Activated CD4-positive, alpha-beta T cell treated with anti-CD3 and anti-CD28 coated beads, Interleukin-2, amount 10 ng/mL, durations not matched to agents 7 days and 5 days (primary cell): Measurements from ENCODE around the gene ANKMY1. TPM values are rescaled to one million over a fixed set of nuclear protein-coding genes. Genes with fewer than 3 reads are reported as not detected.

Experiments used
- CTCF ChIA-PET: fragments of 350-600 bp; sonication (Branson Sonifier 250); formaldehyde crosslinking; loops from one replicate; lab custom pipeline; 2021; ENCODE audit warnings: antibody characterized with exemption; lab: Charles Lee
- POLR2A ChIA-PET: fragments of 350-600 bp; sonication (Branson Sonifier 250); formaldehyde crosslinking; loops from one replicate; lab custom pipeline; 2021; ENCODE audit warnings: antibody characterized with exemption; lab: Charles Lee
- DNase-seq: peaks from one replicate; pipeline ENCODE4 v3.0.0-alpha.2; 2020
- H3K27ac Mint-ChIP-seq: one replicate; pipeline ENCODE4 v1.8.0; 2021; ENCODE audit warnings: mild to moderate bottlenecking, moderate library complexity, mixed read lengths
- H3K27me3 Mint-ChIP-seq: one replicate; pipeline ENCODE4 v1.8.0; 2021; ENCODE audit warnings: mixed read lengths
- H3K36me3 Mint-ChIP-seq: one replicate; pipeline ENCODE4 v1.8.0; 2021; ENCODE audit warnings: low read depth, mixed read lengths
- H3K4me1 Mint-ChIP-seq: one replicate; pipeline ENCODE4 v1.8.0; 2021; ENCODE audit warnings: mixed read lengths
- H3K4me3 Mint-ChIP-seq: one replicate; pipeline ENCODE4 v1.8.0; 2021; ENCODE audit warnings: mild to moderate bottlenecking, moderate library complexity, mixed read lengths
- H3K9me3 Mint-ChIP-seq: one replicate; pipeline ENCODE4 v1.8.0; 2021; ENCODE audit warnings: mixed read lengths
- total RNA-seq, 2 experiments: library from RNA; stranded (reverse); gene quantifications; one replicate each; pipeline ENCODE4 v1.2.3, GENCODE V29; 2021

Gene ANKMY1
- total RNA-seq, 2 experiments from 2014 or later: 38.5 to 39.5 TPM

DNA sequence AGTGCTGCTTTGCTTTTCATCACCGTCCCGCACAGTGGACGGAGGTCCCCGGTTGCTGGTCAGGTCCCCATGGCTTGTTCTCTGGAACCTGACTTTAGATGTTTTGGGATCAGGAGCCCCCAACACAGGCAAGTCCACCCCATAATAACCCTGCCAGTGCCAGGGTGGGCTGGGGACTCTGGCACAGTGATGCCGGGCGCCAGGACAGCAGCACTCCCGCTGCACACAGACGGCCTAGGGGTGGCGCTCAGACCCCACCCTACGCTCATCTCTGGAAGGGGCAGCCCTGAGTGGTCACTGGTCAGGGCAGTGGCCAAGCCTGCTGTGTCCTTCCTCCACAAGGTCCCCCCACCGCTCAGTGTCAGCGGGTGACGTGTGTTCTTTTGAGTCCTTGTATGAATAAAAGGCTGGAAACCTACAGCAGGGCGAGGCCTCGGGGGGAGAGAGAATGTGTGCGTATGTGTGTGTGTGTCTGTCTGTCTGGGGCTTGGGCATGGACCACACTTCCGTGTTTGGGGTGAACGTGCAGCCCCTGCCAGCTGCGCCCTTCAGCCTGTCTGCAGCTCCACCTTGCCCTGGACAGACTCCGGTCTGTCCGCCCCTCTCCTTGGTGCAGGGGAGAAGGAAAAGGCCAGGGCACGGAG lies 90.0 kb downstream of the ANKMY1 start:
- CTCF ChIA-PET: no interaction called here
- Mint-ChIP-seq H3K4me1 (no peaks in the 10 kb centered on the region), H3K27ac (no peak overlapping the region), H3K9me3 (peaks cover 4% of the 10 kb centered on the region), H3K27me3 (no peaks in the 10 kb centered on the region), H3K36me3 (peaks cover 3% of the 10 kb centered on the region), H3K4me3 (no peak overlapping the region)
- POLR2A ChIA-PET: no interaction called here
- DNase-seq: peak; percentile 5

DNA sequence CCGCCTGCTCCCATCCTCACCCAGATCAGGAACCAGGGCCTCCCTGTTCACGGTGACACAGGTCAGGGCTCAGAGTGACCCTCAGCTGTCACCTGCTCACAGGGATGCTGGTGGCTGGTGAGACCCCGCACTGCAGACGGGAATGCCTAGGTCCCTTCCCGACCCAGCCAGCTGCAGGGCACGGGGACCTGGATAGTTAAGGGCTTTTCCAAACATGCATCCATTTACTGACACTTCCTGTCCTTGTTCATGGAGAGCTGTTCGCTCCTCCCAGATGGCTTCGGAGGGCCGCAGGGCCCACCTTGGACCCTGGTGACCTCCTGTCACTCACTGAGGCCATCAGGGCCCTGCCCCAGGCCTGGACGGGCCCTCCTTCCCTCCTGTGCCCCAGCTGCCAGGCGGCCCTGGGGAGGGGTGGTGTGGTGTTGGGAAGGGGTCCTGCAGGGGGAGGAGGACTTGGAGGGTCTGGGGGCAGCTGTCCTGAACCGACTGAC lies 90.6 kb downstream of the ANKMY1 start:
- Mint-ChIP-seq H3K4me1 (no peaks in the 10 kb centered on the region), H3K36me3 (no peaks in the 10 kb centered on the region), H3K27ac (no peak overlapping the region), H3K9me3 (peaks cover 2% of the 10 kb centered on the region), H3K27me3 (no peaks in the 10 kb centered on the region), H3K4me3 (no peak overlapping the region)
- CTCF ChIA-PET: no interaction called here
- peak; percentile 4 for DNase-seq
- POLR2A ChIA-PET: no interaction called here

DNA sequence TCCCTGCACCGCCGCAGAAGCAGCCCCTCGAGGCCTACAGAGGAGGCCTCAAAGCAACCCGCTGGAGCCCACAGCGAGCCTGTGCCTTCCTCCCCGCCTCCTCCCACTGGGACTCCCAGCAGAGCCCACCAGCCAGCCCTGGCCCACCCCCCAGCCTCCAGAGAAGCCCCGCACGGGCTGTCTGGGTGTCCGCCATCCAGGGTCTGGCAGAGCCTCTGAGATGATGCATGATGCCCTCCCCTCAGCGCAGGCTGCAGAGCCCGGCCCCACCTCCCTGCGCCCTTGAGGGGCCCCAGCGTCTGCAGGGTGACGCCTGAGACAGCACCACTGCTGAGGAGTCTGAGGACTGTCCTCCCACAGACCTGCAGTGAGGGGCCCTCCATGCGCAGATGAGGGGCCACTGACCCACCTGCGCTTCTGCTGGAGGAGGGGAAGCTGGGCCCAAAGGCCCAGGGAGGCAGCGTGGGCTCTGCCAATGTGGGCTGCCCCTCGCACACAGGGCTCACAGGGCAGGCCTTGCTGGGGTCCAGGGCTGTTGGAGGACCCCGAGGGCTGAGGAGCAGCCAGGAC lies 91.1 kb downstream of the ANKMY1 start:
- ChIA-PET CTCF (no interaction called here), POLR2A (no interaction called here)
- H3K9me3 Mint-ChIP-seq: peaks cover 2% of the 10 kb centered on the region
- no peaks in the 10 kb centered on the region for H3K27me3 Mint-ChIP-seq
- DNase-seq: no peak
- H3K4me1 Mint-ChIP-seq: no peaks in the 10 kb centered on the region
- no peaks in the 10 kb centered on the region for H3K36me3 Mint-ChIP-seq
- H3K4me3 Mint-ChIP-seq: no peak overlapping the region
- no peak overlapping the region for H3K27ac Mint-ChIP-seq

DNA sequence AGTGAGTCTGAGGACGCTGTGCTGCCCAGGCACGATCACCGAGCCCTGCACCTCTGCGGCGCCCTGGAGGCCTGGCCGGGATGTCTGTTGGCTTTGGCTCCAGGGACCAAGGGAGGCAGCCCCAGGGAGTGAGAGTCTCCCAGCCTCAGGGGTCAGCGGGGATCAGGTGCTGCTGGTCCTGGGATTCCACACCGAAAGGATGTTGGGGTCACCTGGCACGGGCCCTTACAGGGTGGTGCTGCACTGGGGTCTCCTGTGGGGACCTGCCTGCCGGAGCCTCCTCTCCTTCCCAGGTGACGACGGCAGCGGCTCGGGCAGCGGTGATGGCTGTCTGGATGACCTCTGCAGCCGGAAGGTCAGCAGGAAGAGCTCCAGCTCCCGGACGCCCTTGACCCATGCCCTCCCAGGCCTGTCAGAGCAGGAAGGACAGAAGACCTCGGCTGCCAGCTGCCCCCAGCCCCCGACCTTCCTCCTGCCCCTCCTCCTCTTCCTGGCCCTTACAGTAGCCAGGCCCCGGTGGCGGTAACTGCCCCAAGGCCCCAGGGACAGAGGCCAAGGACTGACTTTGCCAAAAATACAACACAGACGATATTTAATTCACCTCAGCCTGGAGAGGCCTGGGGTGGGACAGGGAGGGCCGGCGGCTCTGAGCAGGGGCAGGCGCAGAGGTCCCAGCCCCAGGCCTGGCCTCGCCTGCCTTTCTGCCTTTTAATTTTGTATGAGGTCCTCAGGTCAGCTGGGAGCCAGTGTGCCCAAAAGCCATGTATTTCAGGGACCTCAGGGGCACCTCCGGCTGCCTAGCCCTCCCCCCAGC lies 91.8 kb downstream of the ANKMY1 start:
- H3K9me3 Mint-ChIP-seq: no peaks in the 10 kb centered on the region
- POLR2A ChIA-PET: no interaction called here

DNA sequence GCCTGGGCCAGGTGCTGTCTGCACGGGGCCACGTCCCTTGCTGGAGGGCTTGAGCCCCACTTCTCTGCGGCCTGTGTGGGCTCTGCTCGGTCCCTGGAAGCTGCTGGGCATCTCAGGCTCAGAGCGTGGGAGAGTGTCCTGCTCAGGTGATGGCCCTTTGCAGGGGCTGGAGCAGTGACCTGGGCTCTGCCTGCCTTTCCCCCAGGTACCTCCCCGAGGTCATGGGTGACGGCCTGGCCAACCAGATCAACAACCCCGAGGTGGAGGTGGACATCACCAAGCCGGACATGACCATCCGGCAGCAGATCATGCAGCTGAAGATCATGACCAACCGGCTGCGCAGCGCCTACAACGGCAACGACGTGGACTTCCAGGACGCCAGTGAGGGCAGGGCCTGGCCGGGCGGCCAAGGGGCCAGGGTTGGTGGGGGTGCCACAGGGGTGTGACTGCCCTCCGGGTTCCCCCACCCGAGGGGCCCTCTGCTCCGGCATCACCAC lies 92.5 kb downstream of the ANKMY1 start:
- H3K36me3 Mint-ChIP-seq: no peaks in the 10 kb centered on the region
- ChIA-PET CTCF (no interaction called here), POLR2A (no interaction called here)
- H3K9me3 Mint-ChIP-seq: no peaks in the 10 kb centered on the region
- no peaks in the 10 kb centered on the region for H3K27me3 Mint-ChIP-seq
- no peaks in the 10 kb centered on the region for H3K4me1 Mint-ChIP-seq
- no peak for DNase-seq
- no peak overlapping the region for H3K27ac Mint-ChIP-seq
- H3K4me3 Mint-ChIP-seq: no peak overlapping the region

More for the DNA sequence above, 91.8 kb downstream of the ANKMY1 start:
- DNase-seq: peak; percentile 3
- CTCF ChIA-PET: no interaction called here
- H3K4me1 Mint-ChIP-seq: no peaks in the 10 kb centered on the region
- H3K27ac Mint-ChIP-seq: no peak overlapping the region
- no peaks in the 10 kb centered on the region for H3K36me3 Mint-ChIP-seq
- no peaks in the 10 kb centered on the region for H3K27me3 Mint-ChIP-seq
- no peak overlapping the region for H3K4me3 Mint-ChIP-seq

DNA sequence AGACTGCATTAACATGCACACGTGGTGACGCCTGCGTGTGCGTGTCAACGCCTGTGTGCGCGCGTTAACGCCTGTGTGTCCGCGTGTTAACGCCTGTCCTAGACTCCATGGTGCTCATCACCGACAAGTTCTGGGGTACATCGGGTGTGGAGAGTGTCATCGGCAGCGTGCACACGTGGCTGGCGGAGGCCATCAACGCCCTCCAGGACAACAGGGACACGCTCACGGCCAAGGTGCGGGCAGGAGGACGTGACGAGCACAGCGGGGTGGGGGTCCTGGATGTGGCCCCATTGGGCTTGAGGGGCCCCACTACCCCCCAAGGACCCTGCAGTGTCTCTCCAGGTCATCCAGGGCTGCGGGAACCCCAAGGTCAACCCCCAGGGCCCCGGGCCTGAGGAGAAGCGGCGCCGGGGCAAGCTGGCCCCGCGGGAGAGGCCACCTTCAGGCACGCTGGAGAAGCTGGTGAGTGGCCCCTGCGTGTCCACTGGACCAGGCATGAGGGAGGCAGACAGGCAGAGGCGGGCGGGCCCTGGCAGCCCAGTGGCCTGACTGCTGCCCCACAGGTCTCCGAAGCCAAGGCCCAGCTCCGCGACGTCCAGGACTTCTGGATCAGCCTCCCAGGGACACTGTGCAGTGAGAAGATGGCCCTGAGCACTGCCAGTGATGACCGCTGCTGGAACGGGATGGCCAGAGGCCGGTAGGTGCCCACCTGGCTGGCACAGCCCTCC lies 93.1 kb downstream of the ANKMY1 start:
- no peaks in the 10 kb centered on the region for H3K4me1 Mint-ChIP-seq
- no peak overlapping the region for H3K4me3 Mint-ChIP-seq
- H3K27ac Mint-ChIP-seq: no peak overlapping the region
- no peaks in the 10 kb centered on the region for H3K36me3 Mint-ChIP-seq
- H3K27me3 Mint-ChIP-seq: no peaks in the 10 kb centered on the region
- POLR2A ChIA-PET: no interaction called here
- H3K9me3 Mint-ChIP-seq: no peaks in the 10 kb centered on the region
- no peak for DNase-seq
- CTCF ChIA-PET: no interaction called here

DNA sequence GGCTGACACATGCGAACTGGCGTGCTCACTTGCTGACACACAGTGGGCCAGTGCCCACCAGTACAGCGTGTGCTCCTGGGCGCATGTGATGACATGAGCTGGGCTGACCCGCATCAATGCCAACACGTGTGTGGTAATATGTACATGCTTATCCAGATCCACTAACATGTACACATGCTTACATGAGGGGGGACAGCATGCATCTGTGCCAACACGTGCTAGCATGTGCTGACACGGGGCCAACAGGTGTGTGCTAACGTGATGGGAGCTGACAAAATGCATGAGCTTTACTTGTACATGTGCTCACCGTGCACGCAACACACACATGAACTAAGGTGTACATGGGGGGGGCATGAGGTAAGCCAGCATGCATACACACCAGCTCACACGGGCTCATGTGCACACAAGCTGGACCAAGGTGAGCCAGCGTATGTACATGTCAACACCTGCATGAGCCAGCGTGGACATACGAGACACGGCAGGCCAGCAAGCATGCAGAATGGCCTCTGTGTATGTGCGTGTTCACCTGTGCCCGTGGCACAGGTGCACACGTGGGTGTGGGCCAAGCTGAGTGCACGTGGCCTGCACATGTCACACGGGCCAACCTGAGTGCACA lies 93.8 kb downstream of the ANKMY1 start:
- CTCF ChIA-PET: no interaction called here
- Mint-ChIP-seq H3K4me3 (no peak overlapping the region), H3K9me3 (no peaks in the 10 kb centered on the region), H3K36me3 (no peaks in the 10 kb centered on the region), H3K4me1 (no peaks in the 10 kb centered on the region), H3K27me3 (no peaks in the 10 kb centered on the region), H3K27ac (no peak overlapping the region)
- POLR2A ChIA-PET: no interaction called here
- DNase-seq: no peak

DNA sequence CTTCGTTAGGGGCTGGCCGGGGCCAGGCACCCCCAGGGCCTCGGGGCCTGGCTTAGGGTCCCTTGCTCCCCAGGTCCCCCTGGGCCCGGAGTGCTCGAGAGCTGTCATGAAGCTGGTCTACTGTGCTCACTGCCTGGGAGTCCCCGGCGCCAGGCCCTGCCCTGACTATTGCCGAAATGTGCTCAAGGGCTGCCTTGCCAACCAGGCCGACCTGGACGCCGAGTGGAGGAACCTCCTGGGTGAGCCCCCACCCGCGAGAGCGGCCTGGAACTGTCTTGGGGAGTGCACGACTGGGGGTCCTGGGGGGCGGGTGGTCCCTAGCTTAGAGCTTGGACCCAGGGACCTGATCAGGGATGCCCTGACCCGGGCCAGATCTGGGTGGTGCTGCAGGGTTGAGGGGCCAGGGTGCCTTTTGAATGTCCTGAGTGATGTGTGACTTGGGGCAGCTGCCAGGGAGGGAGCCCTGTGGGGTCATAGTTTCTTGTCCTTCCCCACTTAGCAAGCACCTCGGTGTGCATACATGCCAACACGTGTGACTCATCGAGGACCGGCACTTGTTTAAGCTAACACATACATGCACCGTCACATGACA lies 94.4 kb downstream of the ANKMY1 start:
- H3K9me3 Mint-ChIP-seq: no peaks in the 10 kb centered on the region
- no peaks in the 10 kb centered on the region for H3K27me3 Mint-ChIP-seq
- ChIA-PET CTCF (no interaction called here), POLR2A (no interaction called here)
- no peak overlapping the region for H3K4me3 Mint-ChIP-seq
- H3K27ac Mint-ChIP-seq: no peak overlapping the region
- no peak for DNase-seq
- no peaks in the 10 kb centered on the region for H3K4me1 Mint-ChIP-seq
- no peaks in the 10 kb centered on the region for H3K36me3 Mint-ChIP-seq

DNA sequence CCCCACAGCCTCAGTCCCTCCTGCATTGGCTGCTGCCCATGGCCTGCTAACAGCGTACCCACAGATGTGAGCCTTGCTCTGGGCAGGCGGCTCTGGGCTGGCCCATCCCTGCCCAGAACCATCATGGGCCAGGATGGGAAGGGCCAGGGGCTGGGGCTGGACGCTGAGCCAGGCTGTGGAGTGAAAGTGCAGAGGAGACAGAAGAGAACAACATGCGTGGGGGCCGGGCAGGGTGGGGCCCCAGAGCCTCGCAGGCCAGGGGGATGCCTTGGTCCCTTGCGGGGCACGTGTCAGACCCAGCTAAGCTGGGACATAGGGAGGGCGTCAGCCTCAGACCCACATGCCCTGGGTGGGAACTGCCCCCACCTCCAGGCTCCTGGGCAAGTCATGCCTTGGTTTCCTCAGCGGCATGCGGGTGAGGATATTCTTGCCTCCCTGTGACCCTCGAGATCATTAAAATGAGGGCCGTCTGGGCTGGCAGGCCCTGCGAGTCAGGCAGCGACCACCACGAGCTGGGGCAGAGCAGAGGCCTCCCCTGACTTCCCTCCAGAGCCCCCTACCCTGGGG lies 95.0 kb downstream of the ANKMY1 start:
- no peaks in the 10 kb centered on the region for H3K36me3 Mint-ChIP-seq
- H3K27ac Mint-ChIP-seq: no peak overlapping the region
- ChIA-PET CTCF (interaction anchor here (1.1 kb wide), 1 partner anchor 103 kb away, joined by 3 read pairs; no protein-coding TSS in a partner anchor), POLR2A (no interaction called here)
- no peaks in the 10 kb centered on the region for H3K27me3 Mint-ChIP-seq
- no peak for DNase-seq
- H3K9me3 Mint-ChIP-seq: no peaks in the 10 kb centered on the region
- no peak overlapping the region for H3K4me3 Mint-ChIP-seq
- H3K4me1 Mint-ChIP-seq: no peaks in the 10 kb centered on the region

DNA sequence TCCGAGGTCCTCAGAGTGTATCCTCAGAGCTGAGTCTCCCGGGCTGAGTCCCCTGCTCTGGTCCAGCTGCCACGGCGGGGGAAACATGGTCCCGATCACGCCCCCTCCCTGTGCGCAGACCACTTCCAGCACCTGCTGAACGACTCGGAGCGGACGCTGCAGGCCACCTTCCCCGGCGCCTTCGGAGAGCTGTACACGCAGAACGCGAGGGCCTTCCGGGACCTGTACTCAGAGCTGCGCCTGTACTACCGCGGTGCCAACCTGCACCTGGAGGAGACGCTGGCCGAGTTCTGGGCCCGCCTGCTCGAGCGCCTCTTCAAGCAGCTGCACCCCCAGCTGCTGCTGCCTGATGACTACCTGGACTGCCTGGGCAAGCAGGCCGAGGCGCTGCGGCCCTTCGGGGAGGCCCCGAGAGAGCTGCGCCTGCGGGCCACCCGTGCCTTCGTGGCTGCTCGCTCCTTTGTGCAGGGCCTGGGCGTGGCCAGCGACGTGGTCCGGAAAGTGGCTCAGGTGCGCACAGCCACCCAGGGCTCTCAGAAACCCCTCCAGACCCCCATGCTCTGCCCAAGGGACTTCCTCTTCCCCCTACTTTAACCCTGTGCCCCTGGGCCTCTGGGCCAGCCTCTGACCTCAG lies 95.6 kb downstream of the ANKMY1 start:
- Mint-ChIP-seq H3K4me1 (no peaks in the 10 kb centered on the region), H3K9me3 (no peaks in the 10 kb centered on the region), H3K27ac (no peak overlapping the region), H3K36me3 (no peaks in the 10 kb centered on the region), H3K27me3 (no peaks in the 10 kb centered on the region), H3K4me3 (no peak overlapping the region)
- ChIA-PET POLR2A (no interaction called here), CTCF (interaction anchor here (1.1 kb wide), 1 partner anchor 104 kb away, joined by 3 read pairs; no protein-coding TSS in a partner anchor)
- DNase-seq: no peak

DNA sequence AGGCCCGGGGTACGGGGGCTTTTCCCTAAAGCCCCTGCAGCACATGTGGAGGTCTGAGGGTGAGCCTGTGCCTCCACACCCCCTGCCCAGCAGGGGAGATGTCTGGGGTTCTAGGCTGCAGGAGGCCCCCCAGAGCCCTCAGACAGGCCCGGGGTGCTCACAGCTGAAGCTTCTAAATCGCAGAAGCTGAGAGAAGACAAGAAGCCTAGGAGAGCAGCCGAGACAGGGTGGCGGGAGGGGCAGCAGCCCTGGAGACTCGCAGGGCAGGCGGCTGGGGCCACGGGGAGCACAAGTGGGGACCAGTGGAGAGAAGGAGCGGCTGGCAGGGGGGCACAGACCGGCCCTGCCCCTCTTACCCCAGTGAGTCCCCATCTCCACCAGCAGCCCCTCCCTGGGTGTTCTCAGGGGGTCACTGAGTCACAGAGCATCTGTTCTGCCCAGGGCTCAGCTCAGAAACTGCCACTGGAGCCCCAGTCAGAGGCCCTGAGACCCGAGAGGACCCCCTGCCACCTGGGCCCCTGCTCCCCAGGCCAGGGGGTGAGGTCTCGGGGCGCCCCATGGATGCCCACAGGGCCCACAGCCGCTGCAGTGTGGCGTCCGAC lies 96.2 kb downstream of the ANKMY1 start:
- Mint-ChIP-seq H3K27me3 (peaks cover under 1% of the 10 kb centered on the region), H3K4me1 (no peaks in the 10 kb centered on the region), H3K4me3 (no peak overlapping the region), H3K36me3 (no peaks in the 10 kb centered on the region), H3K27ac (no peak overlapping the region), H3K9me3 (no peaks in the 10 kb centered on the region)
- DNase-seq: no peak
- CTCF ChIA-PET: interaction anchor here (1.1 kb wide), 1 partner anchor 104 kb away, joined by 3 read pairs; no protein-coding TSS in a partner anchor
- POLR2A ChIA-PET: no interaction called here
